GM21576 (cell line): ENCODE results near the gene C14orf119.

Experiments used
- ATAC-seq: cut with Tn5 transposase; IDR thresholded peaks from one replicate; pipeline ENCODE4 v1.9.1; 2021; ENCODE audit warnings: mild to moderate bottlenecking, moderate library complexity; ENCODE audit not compliant: unreplicated experiment

The C14orf119 gene

GRCh38 chr14:23095196-23096108, at the start of gene C14orf119:
Gene C14orf119 (plus strand): TSS chr14:23095505. CDS start chr14:23097659, 2,154 bp downstream.
- ATAC-seq: peak; percentile 89

DNA sequence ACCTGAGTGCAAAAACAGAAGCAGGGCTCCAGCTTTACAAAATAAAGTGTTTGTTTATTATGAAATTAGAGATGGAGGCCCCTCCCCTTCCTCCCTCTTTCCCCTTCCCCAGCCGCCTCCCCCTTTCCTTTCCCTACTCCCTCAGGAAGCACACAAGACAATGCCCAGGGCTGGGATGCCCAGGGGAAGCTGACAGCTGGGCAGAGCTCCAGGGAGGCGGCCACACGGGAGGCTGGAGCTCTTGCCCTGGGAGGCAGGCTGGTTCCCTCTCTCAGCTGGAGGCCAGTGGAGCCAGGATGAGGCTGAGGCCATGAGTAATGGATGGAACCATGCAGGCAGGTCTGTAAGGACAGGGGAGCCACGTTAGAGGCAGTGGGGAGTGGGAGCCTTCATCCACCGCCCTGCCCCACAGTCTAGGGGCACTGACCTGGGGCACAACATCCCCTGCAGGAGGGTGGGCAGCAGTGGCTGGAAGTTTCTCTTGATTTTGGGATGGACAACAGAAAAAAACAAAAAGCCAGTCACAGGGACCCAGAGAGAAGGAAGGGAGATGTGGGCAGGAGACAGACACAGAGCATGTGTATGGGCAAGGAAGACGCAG, 48.2 kb upstream of the C14orf119 start:
- no peak for ATAC-seq

DNA sequence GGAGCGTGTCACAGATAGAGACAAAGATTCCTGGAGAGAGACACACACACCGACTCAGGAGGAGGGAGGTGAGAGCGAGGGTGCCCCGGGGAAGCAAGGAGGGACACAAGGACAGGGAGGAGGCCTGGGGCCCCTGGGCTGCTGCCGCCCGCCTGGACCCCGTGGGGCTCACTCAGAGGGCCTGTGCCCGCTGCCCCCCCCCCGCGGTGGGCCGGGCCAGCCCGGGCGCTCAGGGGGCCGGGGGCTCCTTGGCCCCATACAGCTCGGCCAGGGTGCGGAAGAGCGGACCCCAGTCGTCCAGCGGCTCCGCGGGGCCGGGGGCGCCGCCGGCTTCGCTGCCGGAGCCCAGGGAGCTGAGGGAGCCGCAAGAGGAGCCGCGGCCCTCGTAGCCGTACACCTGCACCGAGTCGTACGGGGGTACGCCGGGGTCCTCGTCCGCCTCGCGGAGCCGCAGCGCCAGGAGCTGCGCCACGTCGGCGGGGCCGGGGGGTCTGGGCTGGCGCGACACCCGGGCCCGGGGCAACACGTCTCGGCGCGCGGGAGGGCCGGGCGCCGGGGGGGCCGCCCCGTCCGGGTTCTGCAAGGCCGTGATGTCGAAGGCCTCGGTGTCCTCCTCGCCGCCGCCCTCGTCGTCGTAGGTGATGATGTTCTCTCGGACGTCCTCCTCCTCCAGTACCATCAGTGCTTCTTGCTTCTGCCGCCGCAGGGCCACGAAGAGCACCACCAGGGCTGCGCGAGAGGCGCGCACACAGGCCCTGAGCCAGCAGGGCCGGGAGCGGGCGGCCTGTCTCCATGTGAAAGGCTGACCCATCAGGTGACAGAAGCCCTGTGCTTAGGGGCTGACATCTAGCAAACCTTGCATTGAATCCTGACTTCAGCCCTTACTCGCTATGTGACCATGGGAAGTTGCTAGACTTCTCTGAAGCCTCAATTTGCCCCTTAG, 47.3 kb upstream of the C14orf119 start:
- no peak for ATAC-seq

- ATAC-seq: no peak
Measured at GRCh38 chr14:23049011-23049410, 46.3 kb upstream of the C14orf119 start.

DNA sequence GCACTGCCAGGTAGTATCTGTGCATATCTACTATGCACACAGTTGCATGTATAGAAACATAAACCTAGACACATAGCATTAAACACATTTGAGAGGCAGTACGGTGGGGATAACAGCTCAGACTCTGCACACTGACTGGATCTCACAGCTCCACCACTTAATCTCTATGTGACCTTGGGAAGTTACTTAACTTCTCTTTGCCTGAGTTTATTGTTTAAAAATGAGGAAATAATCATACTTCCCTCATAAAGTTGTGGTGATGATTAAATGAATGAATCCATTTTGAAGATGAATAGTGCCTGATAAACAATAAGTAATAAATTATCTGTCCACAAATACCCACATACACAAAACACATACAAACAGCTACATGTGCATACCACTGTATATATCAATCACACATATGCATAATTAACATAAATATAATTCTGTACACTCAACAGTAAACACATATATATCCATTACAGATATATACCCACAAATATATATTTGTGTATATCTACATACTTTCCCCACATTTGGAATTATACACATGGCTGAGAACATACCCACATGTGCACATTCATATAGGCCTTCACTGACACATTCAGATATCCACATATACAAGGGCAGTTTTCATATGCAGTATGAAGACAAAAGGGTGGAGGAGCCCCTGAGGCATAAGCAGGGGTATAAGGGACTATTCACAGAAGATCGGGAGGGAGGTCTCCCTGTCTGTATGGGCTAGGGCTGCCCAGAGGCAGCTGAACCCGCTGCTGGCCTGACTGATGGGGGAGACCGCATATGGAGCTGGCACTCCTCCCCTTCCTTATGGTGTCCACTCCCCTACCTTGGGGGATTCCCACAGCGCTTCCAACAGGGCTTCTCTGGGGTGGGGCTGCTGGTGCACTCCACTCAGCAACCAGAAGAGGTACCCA, 43.9 kb upstream of the C14orf119 start:
- ATAC-seq: no peak

- ATAC-seq: no peak
Measured at GRCh38 chr14:23052182-23052623, 43.1 kb upstream of the C14orf119 start.

GRCh38 chr14:23052671-23053070, 42.6 kb upstream of the C14orf119 start:
- no peak for ATAC-seq

DNA sequence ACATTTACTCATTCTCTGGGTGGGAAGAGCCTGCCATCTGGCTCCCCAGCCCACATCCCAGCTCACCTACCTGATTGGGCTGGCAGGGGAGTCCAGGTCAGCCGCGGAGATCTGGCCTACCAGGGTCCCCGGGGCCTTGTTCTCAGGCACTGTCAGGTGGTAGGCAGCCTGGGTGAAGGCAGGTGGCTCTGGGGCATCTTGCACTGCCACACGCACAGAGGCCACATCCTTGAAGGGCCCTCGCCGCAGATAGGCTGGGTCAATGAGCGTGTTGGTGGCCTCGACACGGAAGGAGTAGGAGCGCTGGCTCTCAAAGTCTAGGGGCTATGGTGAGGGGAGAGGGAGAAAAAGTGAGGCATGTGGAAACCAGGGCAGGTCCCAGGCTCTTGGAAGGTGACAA, 41.9 kb upstream of the C14orf119 start:
- no peak for ATAC-seq

DNA sequence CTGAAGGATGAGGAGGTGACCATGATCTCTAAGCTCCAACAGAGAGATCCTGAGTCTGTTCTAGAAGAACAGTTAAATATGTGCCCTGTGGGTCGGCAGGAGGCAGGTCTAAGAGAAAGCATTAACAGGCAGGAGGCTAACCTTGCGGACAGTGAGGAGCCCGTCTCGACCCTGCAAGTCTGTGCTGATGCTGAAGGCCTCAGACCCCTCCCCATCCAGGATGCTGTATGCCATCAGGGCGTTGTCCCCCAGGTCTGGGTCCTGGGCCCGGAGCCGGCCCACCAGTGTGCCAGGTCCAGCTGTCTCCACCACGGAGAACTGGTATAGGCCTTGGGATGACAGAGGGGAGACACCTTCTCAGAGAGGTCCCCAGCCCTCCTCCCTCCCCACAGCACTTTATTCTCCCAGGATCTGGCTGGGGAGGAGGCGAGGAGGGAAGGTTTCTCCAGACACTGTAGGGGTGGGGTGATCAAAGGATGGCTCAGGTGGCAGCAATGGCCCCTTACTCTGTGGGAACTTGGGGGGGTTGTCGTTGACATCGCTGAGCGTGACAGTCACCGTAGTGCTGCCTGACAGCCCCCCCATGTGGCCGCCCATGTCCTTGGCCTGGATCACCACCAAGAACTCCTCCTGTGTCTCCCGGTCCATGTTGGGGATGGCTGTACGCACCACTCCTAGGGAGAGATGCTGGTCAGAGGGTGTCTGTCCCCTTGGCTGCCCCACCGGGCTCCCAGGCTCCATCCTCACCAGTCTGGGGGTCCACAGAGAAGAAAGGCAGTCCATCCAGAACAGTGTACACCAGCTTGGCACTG, 41.1 kb upstream of the C14orf119 start:
- no peak for ATAC-seq

DNA sequence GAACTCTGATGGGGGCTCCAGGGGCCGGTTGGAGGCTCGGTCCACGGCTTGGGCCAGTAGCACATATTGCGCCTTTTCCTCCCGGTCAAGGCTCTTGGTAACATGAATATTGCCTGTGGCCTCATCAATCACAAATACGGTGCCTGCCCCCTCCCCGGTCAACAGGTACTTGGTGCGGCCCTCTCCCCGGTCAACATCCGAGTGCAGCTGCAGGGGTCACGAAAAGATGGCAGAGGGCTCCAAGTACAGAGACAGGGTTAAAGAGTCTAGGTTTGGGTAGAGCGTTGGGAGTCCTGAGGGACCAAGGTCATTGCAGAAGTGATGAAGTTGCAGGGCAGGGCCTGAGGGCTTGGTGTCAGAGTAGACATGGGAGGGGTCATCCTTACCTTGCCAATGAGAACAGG, 40.2 kb upstream of the C14orf119 start:
- ATAC-seq: no peak

GRCh38 chr14:23055621-23056144, 39.6 kb upstream of the C14orf119 start:
- no peak for ATAC-seq

GRCh38 chr14:23056145-23056955, 39.0 kb upstream of the C14orf119 start:
- ATAC-seq: peak; percentile 45

DNA sequence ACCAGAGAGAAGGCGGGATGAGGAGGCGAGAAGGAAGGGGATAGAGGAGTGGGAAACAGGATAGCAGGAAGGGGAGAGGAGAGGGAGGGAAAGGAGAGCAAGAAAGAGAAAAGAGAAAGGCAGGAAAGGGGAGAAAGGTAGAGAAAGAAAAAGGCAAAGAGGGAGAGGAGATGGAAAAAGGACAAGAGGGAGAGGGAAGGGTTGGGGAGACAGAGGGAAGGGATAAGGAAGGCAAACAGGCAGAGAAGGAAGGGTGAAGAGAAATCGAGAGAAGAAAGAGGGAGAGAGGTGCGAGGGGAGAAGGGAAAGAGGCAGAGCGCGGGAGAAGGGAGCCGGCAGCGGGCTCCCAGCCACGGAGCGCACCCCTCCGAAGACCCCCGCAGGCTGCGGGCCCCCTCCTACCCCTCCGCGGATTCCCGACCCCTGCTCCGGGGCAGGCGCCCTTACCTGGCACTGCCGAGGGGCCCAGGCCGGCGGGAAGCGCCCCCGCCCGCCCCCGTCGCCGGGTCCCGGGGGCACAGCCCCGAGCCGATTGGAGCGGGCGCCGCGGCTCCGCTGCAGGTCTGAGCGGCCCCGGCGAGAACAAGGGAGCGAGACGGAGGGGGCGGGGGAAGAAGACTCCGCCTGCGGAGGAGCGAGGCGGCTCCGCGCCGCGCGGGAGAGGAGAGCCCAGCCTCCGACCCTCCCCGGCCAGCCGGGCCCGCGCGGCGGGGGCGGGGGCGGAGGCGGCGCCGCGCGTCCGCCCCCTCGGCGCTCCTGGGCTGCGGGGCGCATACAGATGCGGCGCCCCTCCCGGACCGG, 38.1 kb upstream of the C14orf119 start, which contains the start of gene CDH24:
Gene CDH24, minus strand, starts transcription at position 565 of the 801 bp plus-strand sequence. CDS start 1,787 bp downstream, outside the sequence.
- ATAC-seq: no peak

DNA sequence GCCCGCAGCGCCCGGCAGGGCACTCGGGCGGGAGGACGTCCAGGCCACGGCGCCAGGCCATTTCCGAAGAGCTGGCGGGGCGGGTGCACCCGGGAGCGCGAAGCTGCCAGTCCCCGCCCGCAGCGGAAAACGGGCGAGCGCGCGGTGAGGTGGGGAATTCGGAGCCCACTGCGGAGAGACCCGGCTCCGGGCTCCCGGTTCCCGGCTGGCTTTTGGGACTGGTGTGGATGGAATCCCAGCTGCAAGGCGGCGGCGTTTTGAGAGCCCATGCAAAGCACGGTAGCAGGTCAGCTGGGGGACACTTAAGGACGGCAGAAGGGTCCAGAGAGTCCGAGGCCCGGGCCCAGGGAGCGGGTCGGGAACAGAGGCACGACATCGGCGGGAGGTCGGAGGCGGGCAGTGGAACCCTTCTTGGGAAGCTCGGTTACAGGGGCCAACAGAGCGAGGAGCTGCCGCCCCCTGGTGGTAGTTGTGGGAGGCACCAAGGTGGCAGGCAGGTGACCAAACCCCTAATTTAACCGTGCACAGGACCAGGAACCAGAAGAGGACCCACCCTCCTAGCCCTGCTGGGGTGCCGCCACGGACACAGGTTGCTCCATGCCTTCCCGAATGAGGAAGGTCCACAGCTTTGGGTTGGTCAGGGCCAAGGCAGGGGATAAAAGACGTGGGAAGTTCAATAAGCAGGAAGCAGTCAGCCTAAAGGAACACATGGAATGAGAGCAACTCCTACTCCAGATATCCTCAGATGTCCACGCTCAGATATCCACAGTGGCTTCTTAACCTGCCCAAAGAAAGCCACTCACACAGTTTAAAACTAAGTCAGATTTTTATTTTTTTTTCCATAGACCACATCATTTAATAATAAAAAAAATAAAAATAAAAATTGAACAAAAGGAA, 37.3 kb upstream of the C14orf119 start:
- peak; percentile 55 for ATAC-seq

DNA sequence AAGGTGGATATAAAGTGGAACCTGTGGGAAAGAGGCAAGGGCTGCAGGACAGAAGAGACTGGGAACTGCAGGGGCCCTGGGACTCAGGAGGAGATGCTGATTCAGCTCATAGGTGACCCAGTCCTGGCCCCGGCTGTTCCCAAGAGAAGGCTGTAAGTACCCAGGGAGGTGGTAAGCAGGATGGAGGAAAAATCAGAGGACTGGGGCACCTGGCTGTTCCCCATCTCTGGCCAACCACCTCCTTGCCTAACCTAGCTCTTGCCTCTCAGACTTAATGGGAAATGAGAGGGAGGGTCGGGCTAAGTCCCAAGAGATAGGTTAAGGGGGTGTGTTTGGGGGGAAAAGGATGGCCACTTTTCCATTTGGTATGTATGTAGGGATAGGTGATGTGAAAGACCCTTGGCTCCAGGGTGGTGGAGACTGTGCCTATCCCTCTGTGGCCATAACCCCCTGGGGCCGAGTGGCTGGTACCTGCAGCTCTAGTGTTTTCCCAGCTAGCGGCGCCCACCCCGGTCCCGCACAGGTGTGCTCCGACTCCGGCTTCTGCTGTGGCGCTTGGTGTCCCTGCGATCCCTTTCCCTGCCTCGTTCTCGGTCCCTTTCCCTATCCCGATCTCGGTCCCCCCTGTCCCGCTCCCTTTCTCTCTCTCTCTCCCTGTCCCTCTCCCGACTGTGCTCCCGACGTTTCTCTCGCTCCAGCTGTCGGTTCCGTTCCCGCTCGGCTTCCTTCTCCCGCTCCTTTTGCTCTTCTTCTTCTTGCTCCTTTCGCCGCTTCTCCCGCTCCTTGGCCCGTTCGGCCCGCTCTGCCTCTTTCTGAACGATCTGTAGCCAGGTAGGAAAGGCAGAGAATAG, 36.4 kb upstream of the C14orf119 start:
- no peak for ATAC-seq
